SIG-M5 (cell line): ENCODE measurements around the gene MECP2.

ENCODE experiments used
- DNase-seq: peaks from one replicate; lab custom pipeline; 2025; lab: John Stamatoyannopoulos, UW

MECP2 gene

GRCh38 chrX:154032653-154033052, 64.9 kb downstream of the MECP2 start:
- DNase-seq: no peak

GRCh38 chrX:154032160-154032559, 65.4 kb downstream of the MECP2 start:
- DNase-seq: no peak

GRCh38 chrX:154030715-154031305, 66.7 kb downstream of the MECP2 start:
- no peak for DNase-seq

- no peak for DNase-seq
Observed at GRCh38 chrX:154030266-154030665, 67.3 kb downstream of the MECP2 start.

- DNase-seq: no peak
Observed at GRCh38 chrX:154029439-154029838, 68.1 kb downstream of the MECP2 start.

- DNase-seq: no peak
Observed at GRCh38 chrX:154028502-154029184, 68.9 kb downstream of the MECP2 start.

- no peak for DNase-seq
Observed at GRCh38 chrX:154027986-154028385, 69.5 kb downstream of the MECP2 start.

- DNase-seq: no peak
Observed at GRCh38 chrX:154027022-154027402, 70.5 kb downstream of the MECP2 start.

GRCh38 chrX:154026136-154027021, 71.1 kb downstream of the MECP2 start:
- no peak for DNase-seq

- no peak for DNase-seq
Observed at GRCh38 chrX:154025230-154025629, 72.3 kb downstream of the MECP2 start.

- DNase-seq: no peak
Observed at GRCh38 chrX:154024271-154024670, 73.2 kb downstream of the MECP2 start.

- DNase-seq: no peak
Observed at GRCh38 chrX:154023276-154024000, 74.1 kb downstream of the MECP2 start.

- no peak for DNase-seq
Observed at GRCh38 chrX:154022108-154022507, 75.4 kb downstream of the MECP2 start.

GRCh38 chrX:154021131-154021611, 76.3 kb downstream of the MECP2 start:
- DNase-seq: no peak

- DNase-seq: no peak
Observed at GRCh38 chrX:154020536-154021115, 76.9 kb downstream of the MECP2 start.

- no peak for DNase-seq
Observed at GRCh38 chrX:154019633-154020528, 77.6 kb downstream of the MECP2 start, which contains the start of gene IRAK1. IRAK1 (minus strand) TSS chrX:154019902; CDS start chrX:154019812, 90 bp downstream.

GRCh38 chrX:154019061-154019621, 78.4 kb downstream of the MECP2 start:
- DNase-seq: no peak

- no peak for DNase-seq
Observed at GRCh38 chrX:154018518-154019060, 78.9 kb downstream of the MECP2 start.

- no peak for DNase-seq
Observed at GRCh38 chrX:154017766-154018517, 79.6 kb downstream of the MECP2 start.
